Hepatocyte (in vitro differentiated cells): ENCODE results near the gene SLC26A6. TPM values are rescaled to one million over a fixed set of nuclear protein-coding genes. Genes with fewer than 3 reads are reported as not detected.
A peak's percentile ranks its signal among the peaks of the same experiment; 100 is the strongest.

Source experiments
- DNase-seq: peaks from one replicate; pipeline ENCODE4 v3.0.0-alpha.2; 2016; ENCODE audit warnings: low spot score
- H2AFZ ChIP-seq: fragments of 200-600 bp; sonication (generic); 2 replicates; pipeline ENCODE4 v1.6.0; 2016; ENCODE audit warnings: antibody characterized with exemption, mild to moderate bottlenecking
- H3K27ac ChIP-seq: fragments of 200-600 bp; sonication (generic); 2 replicates; pipeline ENCODE4 v1.5.1; 2016; ENCODE audit warnings: mild to moderate bottlenecking
- H3K27me3 ChIP-seq: fragments of 200-600 bp; sonication (generic); 2 replicates; pipeline ENCODE4 v1.6.1; 2016
- H3K36me3 ChIP-seq: fragments of 200-600 bp; sonication (generic); replicated peaks from 2 replicates; pipeline ENCODE4 v1.5.1; 2016; ENCODE audit warnings: low read depth; ENCODE audit not compliant: insufficient read depth
- H3K4me1 ChIP-seq: fragments of 200-600 bp; sonication (generic); 2 replicates; pipeline ENCODE4 v1.5.1; 2016; ENCODE audit warnings: mild to moderate bottlenecking, moderate library complexity; ENCODE audit not compliant: insufficient read depth
- H3K4me2 ChIP-seq: fragments of 200-600 bp; sonication (generic); 2 replicates; pipeline ENCODE4 v1.6.0; 2016
- H3K4me3 ChIP-seq: fragments of 200-600 bp; sonication (generic); 2 replicates; pipeline ENCODE4 v1.5.1; 2016; ENCODE audit warnings: mild to moderate bottlenecking
- H3K79me2 ChIP-seq: fragments of 200-600 bp; sonication (generic); 2 replicates; pipeline ENCODE4 v1.6.0; 2017; ENCODE audit warnings: mild to moderate bottlenecking
- H3K9me2 ChIP-seq: fragments of 200-600 bp; sonication (generic); replicated peaks from 2 replicates; pipeline ENCODE4 v1.6.0; 2017; ENCODE audit warnings: mild to moderate bottlenecking; ENCODE audit not compliant: insufficient read depth
- H3K9me3 ChIP-seq: fragments of 200-600 bp; sonication (generic); 2 replicates; pipeline ENCODE4 v1.5.1; 2016; ENCODE audit warnings: low read depth, mild to moderate bottlenecking
- H4K20me1 ChIP-seq: fragments of 200-600 bp; sonication (generic); 2 replicates; pipeline ENCODE4 v1.6.0; 2016; ENCODE audit warnings: mild to moderate bottlenecking; ENCODE audit not compliant: insufficient read depth, poor library complexity, severe bottlenecking
- EZH2 ChIP-seq: fragments of 200-600 bp; sonication (generic); IDR thresholded peaks from 2 replicates; pipeline ENCODE4 v1.6.1; 2016; ENCODE audit warnings: antibody characterized with exemption, mild to moderate bottlenecking, borderline replicate concordance
- EZH2phosphoT487 ChIP-seq: fragments of 200-600 bp; sonication (generic); IDR thresholded peaks from one replicate; pipeline ENCODE4 v1.6.1; 2018; ENCODE audit warnings: antibody characterized with exemption, mild to moderate bottlenecking, low read depth, moderate library complexity; ENCODE audit not compliant: unreplicated experiment, severe bottlenecking
- WGBS: methylation state at CpG from one replicate; pipeline ENCODE4 v1.1.6; 2016; ENCODE audit warnings: low lambda C conversion rate; ENCODE audit errors: missing lambda C conversion rate; 5-methylcytosine and 5-hydroxymethylcytosine counted together
- polyA plus RNA-seq: library from polyadenylated mRNA; unstranded; fragments of >200 nt; fragmentation: Nextera tagmentation; extraction: Ambion mirVana; gene quantifications from 2 replicates; pipeline ENCODE4 v1.2.1, GENCODE V29; 2016
- total RNA-seq: library from RNA; depleted of rRNA; stranded (reverse); fragments of >200 nt; gene quantifications from 2 replicates; pipeline ENCODE4 v1.2.3, GENCODE V29; 2014
- TF ChIP-seq, protein P1 (sequence below): fragments of 200-600 bp; sonication (generic); IDR thresholded peaks from 2 replicates; pipeline ENCODE4 v1.5.1; 2016; ENCODE audit warnings: antibody characterized with exemption, mild to moderate bottlenecking; ENCODE audit not compliant: poor library complexity

Gene SLC26A6
- total and polyA plus RNA-seq, 2 experiments from 2014 or later = 53.7 to 56.6 TPM

DNA sequence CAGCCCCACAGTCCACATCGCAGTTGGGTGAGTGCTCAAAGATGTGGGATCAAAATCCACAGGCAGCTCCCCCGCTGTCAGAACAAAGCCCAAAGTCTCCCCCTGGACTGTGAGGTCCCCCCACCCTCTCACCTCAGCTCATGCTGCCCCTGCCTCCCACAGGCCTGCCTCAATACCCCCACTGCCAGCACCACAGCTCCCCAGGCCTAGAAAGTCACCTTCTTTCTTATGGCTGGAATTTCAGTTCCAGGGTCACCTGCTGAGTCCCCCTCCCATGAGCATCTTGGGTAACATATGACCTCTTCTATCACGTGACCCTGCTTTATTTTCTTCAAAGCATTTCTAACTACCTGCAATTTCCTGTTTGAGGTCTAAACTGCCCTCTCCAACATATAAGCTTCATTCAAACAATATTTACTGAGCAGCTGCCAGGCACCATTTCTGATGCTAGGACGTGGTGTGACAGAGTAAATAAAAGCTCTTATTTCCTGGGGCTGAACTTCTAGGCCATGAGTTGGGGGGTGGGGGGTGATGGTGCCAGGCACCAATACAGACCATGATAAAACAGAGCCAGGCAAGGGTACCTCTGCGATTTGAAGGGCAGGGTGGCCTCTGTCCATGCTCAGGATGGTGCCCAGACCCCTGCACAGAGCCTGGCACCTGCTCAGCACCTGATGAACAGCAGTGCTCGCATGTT is 11.3 kb downstream of the SLC26A6 start:
- Histone ChIP-seq H3K9me3 (no peaks in the 10 kb centered on the region), H3K4me2 (no peak overlapping the region), H3K79me2 (no peaks in the 10 kb centered on the region), H3K9me2 (no peaks in the 10 kb centered on the region), H3K36me3 (no peaks in the 10 kb centered on the region), H4K20me1 (no peaks in the 10 kb centered on the region), H2AFZ (no peak overlapping the region), H3K27me3 (no peaks in the 10 kb centered on the region), H3K27ac (peak overlapping the region; percentile 67), H3K4me3 (no peak overlapping the region), H3K4me1 (peaks cover 11% of the 10 kb centered on the region)
- 80% methylated on average over 6 of the region's 6 CpGs for WGBS
- TF ChIP-seq EZH2 (no peak), EZH2phosphoT487 (no peak)
- TF ChIP-seq, protein P1, sequence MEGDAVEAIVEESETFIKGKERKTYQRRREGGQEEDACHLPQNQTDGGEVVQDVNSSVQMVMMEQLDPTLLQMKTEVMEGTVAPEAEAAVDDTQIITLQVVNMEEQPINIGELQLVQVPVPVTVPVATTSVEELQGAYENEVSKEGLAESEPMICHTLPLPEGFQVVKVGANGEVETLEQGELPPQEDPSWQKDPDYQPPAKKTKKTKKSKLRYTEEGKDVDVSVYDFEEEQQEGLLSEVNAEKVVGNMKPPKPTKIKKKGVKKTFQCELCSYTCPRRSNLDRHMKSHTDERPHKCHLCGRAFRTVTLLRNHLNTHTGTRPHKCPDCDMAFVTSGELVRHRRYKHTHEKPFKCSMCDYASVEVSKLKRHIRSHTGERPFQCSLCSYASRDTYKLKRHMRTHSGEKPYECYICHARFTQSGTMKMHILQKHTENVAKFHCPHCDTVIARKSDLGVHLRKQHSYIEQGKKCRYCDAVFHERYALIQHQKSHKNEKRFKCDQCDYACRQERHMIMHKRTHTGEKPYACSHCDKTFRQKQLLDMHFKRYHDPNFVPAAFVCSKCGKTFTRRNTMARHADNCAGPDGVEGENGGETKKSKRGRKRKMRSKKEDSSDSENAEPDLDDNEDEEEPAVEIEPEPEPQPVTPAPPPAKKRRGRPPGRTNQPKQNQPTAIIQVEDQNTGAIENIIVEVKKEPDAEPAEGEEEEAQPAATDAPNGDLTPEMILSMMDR = no peak
- no peak for DNase-seq

DNA sequence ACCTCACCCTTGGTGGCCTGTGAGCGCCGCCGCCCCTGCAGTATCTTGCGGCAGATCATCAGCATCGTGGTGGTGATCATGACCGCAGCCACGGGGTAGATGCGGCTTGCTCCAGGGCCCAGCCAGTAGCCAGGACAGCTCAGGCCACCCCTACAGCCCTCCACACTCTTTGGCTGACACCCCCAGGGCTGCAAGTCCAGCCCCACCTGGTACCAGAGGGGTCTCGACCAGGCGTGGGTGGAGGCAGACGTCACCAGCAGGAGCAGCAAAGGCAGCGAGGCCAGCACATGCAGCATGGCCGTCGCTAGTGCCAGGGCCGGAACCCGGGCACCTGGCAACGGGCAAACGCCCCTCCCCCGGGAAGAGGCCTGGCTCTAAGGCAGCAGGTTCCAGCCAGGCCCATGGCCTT is 13.8 kb downstream of the SLC26A6 start, which contains the start of gene TMEM89:
TSS of gene TMEM89 (minus strand) at position 309 of the 409 bp plus-strand sequence. CDS start at position 296, 13 bp downstream.
- no peak for DNase-seq
- TF ChIP-seq EZH2phosphoT487 = no peak
- TF ChIP-seq, protein P1 = no peak
- no peak for TF ChIP-seq EZH2
- no peaks in the 10 kb centered on the region for H3K79me2 ChIP-seq
- 95% methylated on average over 16 of the region's 19 CpGs for WGBS
- H4K20me1 ChIP-seq = no peaks in the 10 kb centered on the region
- no peaks in the 10 kb centered on the region for H3K9me2 ChIP-seq
- no peak within 1 kb of the TSS for H3K4me3 ChIP-seq
- no peaks in the 10 kb centered on the region for H3K9me3 ChIP-seq
- no peak within 1 kb of the TSS for H3K27ac ChIP-seq
- no peak within 1 kb of the TSS for H2AFZ ChIP-seq
- H3K36me3 ChIP-seq = no peaks in the 10 kb centered on the region
- H3K4me1 ChIP-seq = peaks cover 23% of the 10 kb centered on the region
- H3K4me2 ChIP-seq = no peak within 1 kb of the TSS
- no peaks in the 10 kb centered on the region for H3K27me3 ChIP-seq

DNA sequence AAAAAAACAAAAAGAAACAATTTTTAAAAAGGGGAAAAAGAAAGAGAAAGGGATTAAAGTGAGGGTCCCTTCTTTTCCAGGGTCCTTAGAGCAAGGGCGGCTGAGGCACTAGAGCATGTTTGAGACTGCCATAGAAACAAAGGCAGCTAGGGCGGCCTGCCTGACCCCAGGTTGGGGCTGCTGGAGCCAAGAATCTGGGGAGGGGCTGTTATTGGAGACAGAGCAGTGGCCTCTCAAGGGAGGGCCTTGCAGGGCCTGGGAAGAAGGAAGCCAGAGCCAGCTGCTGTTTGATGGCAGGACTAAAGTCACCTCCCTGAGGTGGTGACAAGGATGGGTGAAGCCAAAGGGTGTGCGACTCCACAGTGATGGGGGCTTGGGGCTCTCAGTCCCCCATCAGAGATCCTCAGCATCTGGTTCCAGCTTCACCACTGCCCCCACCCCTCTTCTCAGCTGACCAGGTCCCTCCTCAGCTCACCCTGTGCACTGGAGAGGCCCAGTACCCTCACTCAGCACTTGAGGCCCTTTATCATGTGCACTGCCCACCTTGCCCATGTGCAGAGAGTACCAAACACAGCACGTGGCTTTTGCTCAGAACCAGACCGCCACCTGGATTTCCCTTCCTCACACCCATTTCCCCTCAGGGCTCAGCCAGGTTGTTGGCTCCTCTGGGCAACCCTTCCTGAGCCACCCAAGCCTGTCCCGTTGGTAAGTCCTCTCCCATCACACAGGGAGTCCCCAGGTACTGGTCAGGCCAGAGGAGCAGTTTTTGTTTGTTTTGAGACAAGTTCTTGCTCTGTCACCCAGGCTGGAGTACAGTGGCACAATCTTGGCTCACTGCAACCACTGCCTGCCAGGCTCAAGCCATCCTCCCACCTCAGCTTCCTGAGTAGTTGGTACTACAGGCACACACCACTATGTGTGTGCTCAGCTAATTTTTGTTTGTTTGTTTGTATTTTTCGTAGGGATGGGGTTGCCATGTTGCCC is 15.4 kb downstream of the SLC26A6 start:
- Histone ChIP-seq H3K4me3 (no peak overlapping the region), H3K9me3 (no peaks in the 10 kb centered on the region), H3K36me3 (no peaks in the 10 kb centered on the region), H3K4me2 (no peak overlapping the region), H3K27ac (peak overlapping the region; percentile 90), H3K9me2 (no peaks in the 10 kb centered on the region), H3K27me3 (no peaks in the 10 kb centered on the region), H4K20me1 (no peaks in the 10 kb centered on the region), H3K4me1 (peaks cover 23% of the 10 kb centered on the region), H2AFZ (no peak overlapping the region), H3K79me2 (no peaks in the 10 kb centered on the region)
- WGBS = 80% methylated on average over 7 of the region's 7 CpGs
- TF ChIP-seq, protein P1 = no peak
- TF ChIP-seq EZH2 (no peak), EZH2phosphoT487 (no peak)
- no peak for DNase-seq
